Left hindlimb (tissue), 1 donor: ENCODE results near the gene KCTD13.
"Not testable (repeated sequence)": the region's sequence is repeated elsewhere in the genome, so short reads cannot be mapped to it uniquely, and the experiment has no call there.

Experiments
- DNase-seq: peaks from one replicate; pipeline ENCODE4 v3.0.0-alpha.2; 2018

The KCTD13 gene, protein sequence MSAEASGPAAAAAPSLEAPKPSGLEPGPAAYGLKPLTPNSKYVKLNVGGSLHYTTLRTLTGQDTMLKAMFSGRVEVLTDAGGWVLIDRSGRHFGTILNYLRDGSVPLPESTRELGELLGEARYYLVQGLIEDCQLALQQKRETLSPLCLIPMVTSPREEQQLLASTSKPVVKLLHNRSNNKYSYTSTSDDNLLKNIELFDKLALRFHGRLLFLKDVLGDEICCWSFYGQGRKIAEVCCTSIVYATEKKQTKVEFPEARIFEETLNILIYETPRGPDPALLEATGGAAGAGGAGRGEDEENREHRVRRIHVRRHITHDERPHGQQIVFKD

GRCh38 chr16:29925781-29926710 lies at the start of gene KCTD13:
KCTD13 (minus strand) TSS chr16:29926226; CDS start chr16:29926033, 193 bp downstream.
- DNase-seq = peak; percentile 94

- DNase-seq = no peak
These were observed 49.1 kb upstream of the KCTD13 start for GRCh38 chr16:29975134-29975538.

DNA sequence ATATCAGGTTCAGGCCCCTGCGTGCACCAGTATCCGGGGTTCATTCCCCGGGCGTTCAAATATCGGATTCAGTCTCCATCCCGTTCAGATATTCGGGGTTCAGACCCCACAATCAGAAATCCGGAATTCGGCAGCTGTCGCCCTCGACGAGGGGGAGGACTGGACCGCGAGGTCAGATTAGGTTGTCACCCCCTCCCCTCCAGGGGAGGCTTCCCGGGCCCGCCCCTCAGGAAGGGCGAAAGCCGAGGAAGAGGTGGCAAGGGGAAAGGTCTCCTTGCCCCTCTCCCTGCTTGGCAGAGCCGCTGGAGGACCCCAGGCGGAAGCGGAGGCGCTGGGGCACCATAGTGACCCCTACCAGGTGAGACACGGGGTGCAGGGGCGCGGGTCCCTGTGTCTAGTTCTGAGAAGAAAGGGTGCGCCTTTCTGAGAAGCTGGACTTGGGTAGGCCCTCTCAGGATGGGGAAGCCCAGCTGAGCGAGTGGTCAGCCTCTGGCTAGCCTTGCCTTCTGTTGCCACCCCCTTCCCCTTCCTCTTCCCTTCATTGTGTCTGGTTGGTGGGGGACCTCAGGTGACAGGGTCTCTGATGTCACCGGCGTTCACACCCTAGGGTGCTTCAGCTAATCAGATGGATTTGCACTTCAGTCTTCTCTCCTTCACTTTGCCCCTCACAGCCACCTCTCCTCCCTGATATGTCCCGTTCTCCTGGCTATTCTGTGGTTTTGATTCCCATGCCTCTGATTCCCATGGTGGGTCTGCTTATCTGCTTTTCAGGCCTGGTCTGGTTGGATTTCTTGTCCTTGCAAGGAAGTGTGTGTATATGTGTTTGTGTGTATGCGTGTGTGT lies 48.5 kb upstream of the KCTD13 start:
- DNase-seq = peak; percentile 50

DNA sequence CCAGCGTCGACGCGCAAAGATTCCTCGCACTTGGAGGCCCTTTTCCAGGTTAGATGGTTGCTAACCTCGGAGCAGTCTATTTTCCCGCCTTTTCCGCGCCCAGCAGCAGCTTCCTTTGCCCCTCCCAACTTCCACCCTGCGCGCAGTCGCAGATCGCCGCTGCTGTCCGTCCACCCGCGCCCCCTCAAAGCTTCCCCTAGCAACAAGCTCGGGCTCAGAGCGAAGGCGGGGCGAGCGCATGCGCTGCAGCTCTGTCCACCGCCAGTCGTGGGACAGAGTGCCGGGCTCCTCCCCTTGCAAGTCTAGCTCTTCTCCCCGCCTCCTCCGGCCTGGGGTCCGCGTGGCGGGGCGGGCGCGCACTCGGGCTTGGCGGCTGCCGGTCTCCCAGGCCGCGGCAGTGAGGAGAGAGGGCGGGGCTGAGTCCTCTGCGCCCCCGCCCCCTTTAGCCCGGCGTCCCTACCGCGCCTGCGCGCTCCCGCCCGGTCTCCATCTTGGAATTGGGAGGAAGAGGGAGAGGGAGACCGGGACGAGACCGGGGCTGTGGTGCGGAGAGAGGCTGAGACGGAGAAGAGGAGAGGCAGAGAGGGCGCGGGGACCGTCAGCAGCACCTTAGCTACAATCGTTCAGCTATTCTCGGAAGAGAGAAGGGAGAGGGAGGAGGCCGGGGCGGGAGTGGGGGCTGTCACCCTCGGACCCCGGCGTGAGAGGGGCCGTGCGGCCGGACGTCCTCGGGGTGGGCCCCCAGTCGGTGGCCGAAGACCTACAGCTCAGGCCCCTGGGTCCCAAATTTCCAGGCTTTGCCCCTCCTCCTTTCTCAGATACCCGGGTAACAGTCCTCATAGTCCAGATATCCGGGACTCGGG lies 47.6 kb upstream of the KCTD13 start, which contains the start of gene TAOK2:
TAOK2 (plus strand) TSS at position 485 of the 863 bp plus-strand sequence. CDS start 3,905 bp downstream, outside the sequence.
- DNase-seq = peak; percentile 100

- DNase-seq = no peak
These were observed 47.0 kb upstream of the KCTD13 start for GRCh38 chr16:29972992-29973383.

- no peak for DNase-seq
These were observed 46.5 kb upstream of the KCTD13 start for GRCh38 chr16:29972500-29972899.

- DNase-seq = no peak
These were observed 45.3 kb upstream of the KCTD13 start for GRCh38 chr16:29971304-29971703.

- no peak for DNase-seq
These were observed 42.2 kb upstream of the KCTD13 start for GRCh38 chr16:29968205-29968604.

GRCh38 chr16:29963021-29963743 lies 37.2 kb upstream of the KCTD13 start:
- DNase-seq = no peak

DNA sequence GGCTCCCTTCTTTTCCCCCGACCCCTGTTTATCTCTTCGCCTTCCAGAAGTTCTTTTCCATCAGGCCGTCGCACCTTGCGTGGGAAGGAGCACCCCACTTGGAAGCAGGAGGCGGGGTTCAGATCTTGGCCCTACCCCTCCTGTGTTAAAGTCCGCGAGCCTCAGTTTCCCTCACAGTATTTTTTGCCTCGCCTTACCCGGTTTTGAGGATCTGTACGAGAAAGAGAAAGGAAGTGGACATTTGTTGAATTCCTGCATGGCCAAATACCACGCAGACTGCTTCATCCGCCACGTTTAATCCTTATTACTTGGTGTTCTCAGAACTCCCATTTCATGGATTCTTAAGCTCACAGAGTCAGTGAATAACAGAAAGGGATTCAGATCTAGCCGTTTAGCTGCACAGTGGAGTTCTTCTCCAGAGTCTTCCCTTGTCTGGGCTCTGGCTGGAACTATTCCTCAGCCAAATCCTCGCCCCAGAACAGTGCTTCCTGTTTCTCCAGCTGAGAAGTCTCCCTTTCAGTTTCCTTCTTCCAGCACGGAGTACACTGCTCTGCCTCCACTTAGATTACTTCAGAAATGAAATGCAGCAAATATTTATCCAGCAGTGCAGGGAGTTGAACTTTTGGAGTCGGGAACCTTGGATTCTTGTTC lies 36.4 kb upstream of the KCTD13 start:
- peak; percentile 38 for DNase-seq

DNA sequence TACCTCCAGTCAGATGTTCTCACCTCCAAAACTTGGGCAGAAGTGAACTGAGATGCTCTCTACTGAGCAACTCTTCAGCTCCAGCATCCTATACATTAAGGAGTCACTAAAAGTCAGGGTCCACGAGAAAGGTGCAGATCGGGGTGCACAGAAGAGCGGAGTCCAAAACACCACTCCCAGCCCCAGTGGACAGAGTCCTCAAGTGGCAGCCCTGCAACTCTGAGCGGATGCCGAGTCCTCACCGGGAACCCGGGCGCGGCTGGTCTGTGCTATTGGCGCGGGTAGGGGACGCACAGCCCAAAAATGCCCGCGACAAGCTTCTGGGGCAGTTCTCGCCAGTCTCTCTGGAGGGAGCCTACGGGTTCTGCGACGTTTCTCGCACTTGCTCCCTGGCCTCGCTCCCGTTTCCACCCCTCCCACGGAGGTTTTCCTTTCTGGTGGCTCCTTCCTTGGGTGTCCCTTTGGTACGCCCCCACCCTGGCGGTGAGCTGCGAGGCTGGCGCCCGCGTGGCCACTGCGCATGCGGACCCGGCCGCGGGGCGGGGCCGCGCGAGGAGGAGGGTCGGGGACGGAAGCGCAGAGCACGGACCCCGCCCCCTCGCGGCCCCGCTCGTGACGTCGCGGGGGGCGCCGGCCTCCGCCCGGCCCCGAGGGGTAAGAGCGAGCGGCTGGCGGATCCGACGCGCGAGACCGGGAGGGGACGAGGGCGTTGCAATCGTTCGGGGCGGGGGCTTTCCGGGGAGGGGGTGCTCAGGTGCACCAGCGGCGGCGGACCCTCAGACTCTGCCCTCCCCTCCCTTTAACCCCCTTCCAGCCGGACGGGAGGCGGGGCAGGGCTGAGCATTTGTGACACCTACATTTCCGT lies 35.7 kb upstream of the KCTD13 start, which contains the start of gene TMEM219:
TMEM219 (plus strand) TSS at position 601 of the 865 bp plus-strand sequence. CDS start 1,065 bp downstream, outside the sequence.
- DNase-seq = peak; percentile 95

DNA sequence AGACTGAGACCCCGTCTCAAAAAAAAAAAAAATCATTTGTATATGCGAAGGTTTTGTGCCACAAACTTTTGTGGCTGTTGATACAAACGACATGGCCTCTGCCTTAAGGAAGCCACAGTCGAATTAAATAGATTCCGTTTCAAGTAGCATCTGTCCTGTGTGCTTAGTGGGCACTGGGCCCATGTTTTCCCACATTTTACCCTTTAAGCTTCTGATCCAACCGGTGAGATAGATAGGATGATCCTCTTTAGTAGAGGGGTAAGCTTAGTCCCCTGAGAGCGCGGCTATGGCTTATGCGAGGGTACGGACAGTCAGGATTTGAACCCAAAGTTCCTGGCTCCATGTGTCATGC lies 35.1 kb upstream of the KCTD13 start:
- DNase-seq = no peak

GRCh38 chr16:29959821-29960220 lies 33.8 kb upstream of the KCTD13 start:
- not testable (repeated sequence) for DNase-seq

- no peak for DNase-seq
These were observed 33.3 kb upstream of the KCTD13 start for GRCh38 chr16:29959293-29959692.

- no peak for DNase-seq
These were observed 32.7 kb upstream of the KCTD13 start for GRCh38 chr16:29958756-29959155.

GRCh38 chr16:29951625-29952365 lies 25.8 kb upstream of the KCTD13 start:
- DNase-seq = no peak

DNA sequence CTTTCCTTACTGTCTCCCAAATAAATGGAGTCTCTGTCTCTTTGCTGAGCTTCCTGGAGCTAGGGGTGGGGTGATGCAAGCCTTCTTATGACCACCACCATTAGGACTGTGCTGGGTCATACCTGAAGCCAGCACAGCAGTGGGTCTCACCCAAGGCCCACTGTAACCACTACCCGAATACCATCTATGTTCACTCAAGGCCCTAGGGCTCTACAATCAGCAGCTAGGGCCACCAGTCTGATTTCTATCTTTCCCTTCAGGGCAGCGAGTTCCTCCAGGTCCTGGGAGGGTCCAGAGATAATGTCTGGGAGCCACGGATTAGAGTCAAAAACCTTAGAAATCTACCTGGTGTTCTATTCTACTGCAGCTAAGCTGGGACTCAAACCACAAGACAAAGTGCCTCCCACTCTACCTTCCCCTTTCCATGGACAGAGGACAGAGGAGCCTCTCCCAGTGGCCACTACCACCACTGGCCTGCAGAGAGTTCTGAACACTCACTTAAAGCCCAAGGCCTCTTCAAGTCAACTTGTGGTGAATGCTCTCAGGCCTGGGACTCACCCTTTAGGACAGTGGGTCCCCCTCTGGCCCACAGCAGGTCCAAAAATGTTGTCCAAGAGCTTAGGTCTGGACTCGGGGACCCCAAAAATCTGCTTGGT lies 24.9 kb upstream of the KCTD13 start:
- DNase-seq = no peak

DNA sequence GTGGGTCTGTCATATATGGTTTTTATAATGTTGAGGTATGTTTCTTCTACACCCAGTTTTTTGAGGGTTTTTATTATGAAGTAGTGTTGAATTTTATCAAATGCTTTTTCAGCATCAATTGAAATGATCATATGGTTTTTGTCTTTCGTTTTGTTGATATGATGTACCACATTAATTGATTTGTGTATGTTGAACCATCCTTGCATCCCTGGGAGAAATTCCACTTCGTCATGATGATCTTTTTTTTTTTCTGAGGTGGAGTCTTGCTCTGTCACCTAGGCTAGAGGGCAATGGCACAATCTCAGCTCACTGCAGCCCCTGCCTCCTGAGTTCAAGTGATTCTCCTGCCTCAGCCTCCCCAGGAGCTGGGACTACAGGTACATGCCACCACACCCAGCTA lies 21.9 kb upstream of the KCTD13 start:
- DNase-seq = no peak
